IMR-90 (cell line): Measurements from ENCODE around the gene SLC25A38. TPM values are rescaled to one million over a fixed set of nuclear protein-coding genes. Genes with fewer than 3 reads are reported as not detected.

Experiments used
- ATAC-seq: fragments of 200-7000 bp; cut with Tn5 transposase; 2 replicates; pipeline ENCODE4 v1.9.1; 2020; ENCODE audit warnings: low read depth, mild to moderate bottlenecking, moderate library complexity
- BruUV-seq: library from RNA; stranded (reverse); fragments of 400-500 nt; replicated peaks from 2 replicates; lab custom pipeline; 2021; lab: Mats Ljungman, UMichigan
- CTCF ChIA-PET: fragments of 300-600 bp; formaldehyde crosslinking; extraction: SDS; loops from one replicate; lab custom pipeline; 2021; ENCODE audit warnings: antibody characterized with exemption; lab: Yijun Ruan, JAX
- POLR2A ChIA-PET: fragments of 300-600 bp; sonication (Branson Sonifier 250); formaldehyde crosslinking; loops from one replicate; lab custom pipeline; 2022; ENCODE audit warnings: antibody characterized with exemption; ENCODE audit not compliant: unreplicated experiment; lab: Charles Lee
- DNase-seq: peaks from one replicate; pipeline ENCODE4 v3.0.0; 2013
- H2AFZ ChIP-seq: replicated peaks from 2 replicates; pipeline ENCODE3; 2013; ENCODE audit warnings: low read length, mild to moderate bottlenecking; ENCODE audit not compliant: poor library complexity
- H2AK5ac ChIP-seq: 2 replicates; pipeline ENCODE4 v1.6.1; 2013; ENCODE audit warnings: low read depth, low read length, inconsistent platforms
- H2AK9ac ChIP-seq: replicated peaks from 2 replicates; pipeline ENCODE3; 2013; ENCODE audit warnings: mild to moderate bottlenecking, low read depth, low read length, moderate library complexity; ENCODE audit not compliant: poor library complexity
- H2BK120ac ChIP-seq: 2 replicates; pipeline ENCODE4 v1.6.1; 2013; ENCODE audit warnings: low read depth, low read length, inconsistent platforms
- H2BK15ac ChIP-seq: 3 replicates; pipeline ENCODE4 v1.6.1; 2013; ENCODE audit warnings: low read depth, low read length, inconsistent platforms
- H2BK20ac ChIP-seq: 2 replicates; pipeline ENCODE4 v1.6.1; 2013; ENCODE audit warnings: low read depth, mild to moderate bottlenecking, inconsistent platforms, low read length, moderate library complexity
- H2BK5ac ChIP-seq: 2 replicates; pipeline ENCODE4 v1.6.1; 2013; ENCODE audit warnings: mild to moderate bottlenecking, low read depth, low read length, inconsistent platforms; ENCODE audit not compliant: poor library complexity, severe bottlenecking
- H3K14ac ChIP-seq: replicated peaks from 2 replicates; pipeline ENCODE4 v1.6.1; 2013; ENCODE audit warnings: low read depth, low read length, inconsistent platforms
- H3K18ac ChIP-seq: 2 replicates; pipeline ENCODE4 v1.6.1; 2013; ENCODE audit warnings: low read depth, low read length, control low read depth
- H3K23ac ChIP-seq: 2 replicates; pipeline ENCODE4 v1.6.1; 2013; ENCODE audit warnings: low read depth, low read length, inconsistent platforms
- H3K27ac ChIP-seq: 2 replicates; pipeline ENCODE4 v1.5.1; 2013; ENCODE audit warnings: mild to moderate bottlenecking, control low read depth, low read length; ENCODE audit not compliant: insufficient read depth
- H3K27me3 ChIP-seq: 2 replicates; pipeline ENCODE4 v1.6.1; 2013; ENCODE audit warnings: low read length; ENCODE audit not compliant: control insufficient read depth, insufficient read depth
- H3K36me3 ChIP-seq: 2 replicates; pipeline ENCODE4 v1.6.1; 2013; ENCODE audit warnings: low read length, mixed read lengths; ENCODE audit not compliant: control insufficient read depth, insufficient read depth
- H3K4ac ChIP-seq: 2 replicates; pipeline ENCODE4 v1.6.1; 2013; ENCODE audit warnings: low read depth, low read length, inconsistent platforms
- H3K4me1 ChIP-seq: 2 replicates; pipeline ENCODE4 v1.6.1; 2013; ENCODE audit warnings: low read length, mixed read lengths; ENCODE audit not compliant: control insufficient read depth, insufficient read depth
- H3K4me2 ChIP-seq: 2 replicates; pipeline ENCODE4 v1.6.1; 2013; ENCODE audit warnings: low read depth, mild to moderate bottlenecking, control low read depth, low read length, moderate library complexity
- H3K4me3 ChIP-seq: 2 replicates; pipeline ENCODE4 v1.5.1; 2013; ENCODE audit warnings: low read depth, mild to moderate bottlenecking, control low read depth, low read length, moderate library complexity; ENCODE audit not compliant: insufficient read depth
- H3K56ac ChIP-seq: 2 replicates; pipeline ENCODE4 v1.6.1; 2013; ENCODE audit warnings: low read length, inconsistent platforms; ENCODE audit not compliant: insufficient read depth; ENCODE audit errors: extremely low read depth
- H3K79me1 ChIP-seq, 2 experiments: 2 replicates each; pipeline ENCODE4 v1.6.1; 2013; ENCODE audit warnings: low read length in 2 of 2, inconsistent platforms in 1 of 2, low read depth in 1 of 2
- H3K9ac ChIP-seq: 2 replicates; pipeline ENCODE4 v1.6.1; 2013; ENCODE audit warnings: low read depth, low read length, control low read depth
- H3K9me1 ChIP-seq: 2 replicates; pipeline ENCODE4 v1.6.1; 2013; ENCODE audit warnings: low read length, inconsistent platforms; ENCODE audit not compliant: insufficient read depth
- H3K9me3 ChIP-seq: 2 replicates; pipeline ENCODE4 v1.6.1; 2013; ENCODE audit warnings: low read length; ENCODE audit not compliant: control insufficient read depth, insufficient read depth
- H4K20me1 ChIP-seq: 2 replicates; pipeline ENCODE4 v1.6.1; 2013; ENCODE audit warnings: low read length, inconsistent platforms; ENCODE audit not compliant: insufficient read depth
- H4K5ac ChIP-seq: 2 replicates; pipeline ENCODE4 v1.6.1; 2013; ENCODE audit warnings: mild to moderate bottlenecking, low read depth, low read length, control low read depth
- H4K8ac ChIP-seq, 2 experiments: 2 replicates each; pipeline ENCODE4 v1.6.1; 2013; ENCODE audit warnings: low read depth in 2 of 2, low read length in 2 of 2, control low read depth in 1 of 2, inconsistent platforms in 1 of 2
- H4K91ac ChIP-seq: 2 replicates; pipeline ENCODE4 v1.6.1; 2013; ENCODE audit warnings: low read depth, low read length, inconsistent platforms; ENCODE audit not compliant: insufficient read depth
- BHLHE40 ChIP-seq: fragments of 150-350 bp; IDR thresholded peaks from 2 replicates; pipeline ENCODE4 v1.6.1; 2016; ENCODE audit warnings: mild to moderate bottlenecking, low read depth, low read length
- CEBPB ChIP-seq: IDR thresholded peaks from 2 replicates; pipeline ENCODE4 v1.6.1; 2012; ENCODE audit warnings: low read depth, low read length, improper control_type of control experiment
- CHD1 ChIP-seq: IDR thresholded peaks from 2 replicates; pipeline ENCODE4 v1.6.1; 2012; ENCODE audit warnings: low read depth, low read length, improper control_type of control experiment
- CTCF ChIP-seq: conservative IDR thresholded peaks from 2 replicates; pipeline ENCODE4 v1.5.1; 2012; ENCODE audit warnings: mild to moderate bottlenecking, low read depth, low read length, improper control_type of control experiment
- FOS ChIP-seq: fragments of 150-350 bp; IDR thresholded peaks from 2 replicates; pipeline ENCODE4 v1.6.1; 2016; ENCODE audit warnings: low read depth, low read length
- MAFK ChIP-seq: IDR thresholded peaks from 2 replicates; pipeline ENCODE4 v1.6.1; 2012; ENCODE audit warnings: low read depth, low read length, improper control_type of control experiment
- MAZ ChIP-seq: IDR thresholded peaks from 2 replicates; pipeline ENCODE4 v1.6.1; 2012; ENCODE audit warnings: low read depth, mild to moderate bottlenecking, low read length, improper control_type of control experiment, moderate library complexity, borderline replicate concordance
- MXI1 ChIP-seq: IDR thresholded peaks from 2 replicates; pipeline ENCODE4 v1.6.1; 2012; ENCODE audit warnings: low read depth, mild to moderate bottlenecking, low read length, moderate library complexity, borderline replicate concordance
- NFE2L2 ChIP-seq: fragments of 150-350 bp; IDR thresholded peaks from 2 replicates; pipeline ENCODE4 v1.6.1; 2016; ENCODE audit warnings: low read depth, mild to moderate bottlenecking, low read length
- RAD21 ChIP-seq: IDR thresholded peaks from 2 replicates; pipeline ENCODE4 v1.6.1; 2012; ENCODE audit warnings: low read length, improper control_type of control experiment
- RCOR1 ChIP-seq: IDR thresholded peaks from 2 replicates; pipeline ENCODE4 v1.6.1; 2012; ENCODE audit warnings: mild to moderate bottlenecking, low read length, improper control_type of control experiment; ENCODE audit not compliant: insufficient replicate concordance
- RFX5 ChIP-seq: IDR thresholded peaks from 2 replicates; pipeline ENCODE4 v1.8.0; 2012; ENCODE audit warnings: low read depth, mild to moderate bottlenecking, low read length, moderate library complexity
- USF2 ChIP-seq: fragments of 150-350 bp; IDR thresholded peaks from 2 replicates; pipeline ENCODE4 v1.6.1; 2017; ENCODE audit warnings: mild to moderate bottlenecking, antibody characterized with exemption, low read length, low read depth
- WGBS, 2 experiments: methylation state at CpG; one replicate each; pipeline versions ENCODE4 v1.1.5 to v1.1.7; 2013; ENCODE audit warnings: missing lambda C conversion rate in 2 of 2; ENCODE audit not compliant: insufficient read length in 1 of 2; ENCODE audit errors: extremely low coverage in 2 of 2; 5-methylcytosine and 5-hydroxymethylcytosine counted together
- dilution Hi-C: fragments of 300-500 bp; cut with HindIII; formaldehyde crosslinking; loops from one replicate; pipeline ENCODE4 v1.14.3; 2018; ENCODE audit warnings: low sequenced_read_pairs; ENCODE audit not compliant: unreplicated experiment
- in situ Hi-C: fragments of 300-500 bp; cut with MboI; formaldehyde crosslinking; loops from 3 replicates; pipeline ENCODE4 v1.14.3; 2019; ENCODE audit warnings: low sequenced_read_pairs, inconsistent platforms, mixed read lengths
- intact Hi-C: fragments of 100-400 bp; cut with micrococcal nuclease; formaldehyde crosslinking; loops from 2 replicates; pipeline ENCODE4 v1.10.0; 2022
- polyA plus RNA-seq, 3 experiments: library from polyadenylated mRNA; depleted of rRNA; stranded (reverse); fragments of >200 nt; gene quantifications; 2 replicates each; pipeline ENCODE4 v1.2.3, GENCODE V29; 2012; ENCODE audit warnings: low replicate concordance in 1 of 3
- total RNA-seq: library from RNA; depleted of rRNA; stranded (reverse); fragments of >200 nt; gene quantifications from 2 replicates; pipeline ENCODE4 v1.2.3, GENCODE V29; 2012

The SLC25A38 gene
- total and polyA plus RNA-seq, 2 of the 4 experiments (the other 2 are of a cell fraction) = 17.4 to 22.6 TPM

GRCh38 chr3:39334205-39334604 is 49.0 kb upstream of the SLC25A38 start:
- Histone ChIP-seq H3K79me1 (no peaks in the 10 kb centered on the region), H2BK15ac (no peak overlapping the region), H2AK9ac (no peak overlapping the region), H2BK120ac (no peak overlapping the region), H2BK20ac (no peak overlapping the region), H2AK5ac (no peak overlapping the region), H2BK5ac (no peak overlapping the region), H2AFZ (no peak overlapping the region), H4K8ac (no peak overlapping the region), H3K4me3 (no peak overlapping the region), H3K4me2 (no peak overlapping the region), H3K9me3 (no peaks in the 10 kb centered on the region), H3K9me1 (no peaks in the 10 kb centered on the region), H4K91ac (no peak overlapping the region), H3K36me3 (no peaks in the 10 kb centered on the region), H3K18ac (no peak overlapping the region), H3K4me1 (no peaks in the 10 kb centered on the region), H3K9ac (no peak overlapping the region), H3K56ac (no peak overlapping the region), H3K27ac (no peak overlapping the region), H3K27me3 (no peaks in the 10 kb centered on the region), H4K5ac (no peak overlapping the region), H3K4ac (no peak overlapping the region), H3K23ac (no peak overlapping the region), H3K14ac (no peak overlapping the region), H4K20me1 (no peaks in the 10 kb centered on the region)
- no CpG with 5 or more reads among the region's 4 CpGs for WGBS, 2 experiments
- intact Hi-C loops (no loop called here), dilution Hi-C loops (no loop called here), in situ Hi-C loops (no loop called here)
- ChIA-PET CTCF (no interaction called here), POLR2A (no interaction called here)
- no peak for ATAC-seq
- no peak for DNase-seq
- no peak for TF ChIP-seq FOS
- no peak for TF ChIP-seq RCOR1
- TF ChIP-seq MAZ = no peak
- no peak for TF ChIP-seq RAD21
- no peak for TF ChIP-seq USF2
- no peak for TF ChIP-seq MXI1
- no peak for TF ChIP-seq BHLHE40
- no peak for TF ChIP-seq CTCF
- TF ChIP-seq RFX5 = no peak
- TF ChIP-seq NFE2L2 = no peak
- TF ChIP-seq CEBPB = no peak
- TF ChIP-seq CHD1 = no peak
- no peak for TF ChIP-seq MAFK
- no TSS peak for BruUV-seq
